IMR-90 (cell line): ENCODE data around the gene RAPGEF2. TPM values are rescaled to one million over a fixed set of nuclear protein-coding genes. Genes with fewer than 3 reads are reported as not detected.

Experiments used
- ATAC-seq: fragments of 200-7000 bp; cut with Tn5 transposase; 2 replicates; pipeline ENCODE4 v1.9.1; 2020; ENCODE audit warnings: low read depth, mild to moderate bottlenecking, moderate library complexity
- BruUV-seq: library from RNA; stranded (reverse); fragments of 400-500 nt; replicated peaks from 2 replicates; lab custom pipeline; 2021; lab: Mats Ljungman, UMichigan
- CTCF ChIA-PET: fragments of 300-600 bp; formaldehyde crosslinking; extraction: SDS; loops from one replicate; lab custom pipeline; 2021; ENCODE audit warnings: antibody characterized with exemption; lab: Yijun Ruan, JAX
- POLR2A ChIA-PET: fragments of 300-600 bp; sonication (Branson Sonifier 250); formaldehyde crosslinking; loops from one replicate; lab custom pipeline; 2022; ENCODE audit warnings: antibody characterized with exemption; ENCODE audit not compliant: unreplicated experiment; lab: Charles Lee
- DNase-seq: peaks from one replicate; pipeline ENCODE4 v3.0.0; 2013
- H2AFZ ChIP-seq: replicated peaks from 2 replicates; pipeline ENCODE3; 2013; ENCODE audit warnings: low read length, mild to moderate bottlenecking; ENCODE audit not compliant: poor library complexity
- H2AK5ac ChIP-seq: 2 replicates; pipeline ENCODE4 v1.6.1; 2013; ENCODE audit warnings: low read depth, low read length, inconsistent platforms
- H2AK9ac ChIP-seq: replicated peaks from 2 replicates; pipeline ENCODE3; 2013; ENCODE audit warnings: mild to moderate bottlenecking, low read depth, low read length, moderate library complexity; ENCODE audit not compliant: poor library complexity
- H2BK120ac ChIP-seq: 2 replicates; pipeline ENCODE4 v1.6.1; 2013; ENCODE audit warnings: low read depth, low read length, inconsistent platforms
- H2BK15ac ChIP-seq: 3 replicates; pipeline ENCODE4 v1.6.1; 2013; ENCODE audit warnings: low read depth, low read length, inconsistent platforms
- H2BK20ac ChIP-seq: 2 replicates; pipeline ENCODE4 v1.6.1; 2013; ENCODE audit warnings: low read depth, mild to moderate bottlenecking, inconsistent platforms, low read length, moderate library complexity
- H2BK5ac ChIP-seq: 2 replicates; pipeline ENCODE4 v1.6.1; 2013; ENCODE audit warnings: mild to moderate bottlenecking, low read depth, low read length, inconsistent platforms; ENCODE audit not compliant: poor library complexity, severe bottlenecking
- H3K14ac ChIP-seq: replicated peaks from 2 replicates; pipeline ENCODE4 v1.6.1; 2013; ENCODE audit warnings: low read depth, low read length, inconsistent platforms
- H3K18ac ChIP-seq: 2 replicates; pipeline ENCODE4 v1.6.1; 2013; ENCODE audit warnings: low read depth, low read length, control low read depth
- H3K23ac ChIP-seq: 2 replicates; pipeline ENCODE4 v1.6.1; 2013; ENCODE audit warnings: low read depth, low read length, inconsistent platforms
- H3K27ac ChIP-seq: 2 replicates; pipeline ENCODE4 v1.5.1; 2013; ENCODE audit warnings: mild to moderate bottlenecking, control low read depth, low read length; ENCODE audit not compliant: insufficient read depth
- H3K27me3 ChIP-seq: 2 replicates; pipeline ENCODE4 v1.6.1; 2013; ENCODE audit warnings: low read length; ENCODE audit not compliant: control insufficient read depth, insufficient read depth
- H3K36me3 ChIP-seq: 2 replicates; pipeline ENCODE4 v1.6.1; 2013; ENCODE audit warnings: low read length, mixed read lengths; ENCODE audit not compliant: control insufficient read depth, insufficient read depth
- H3K4ac ChIP-seq: 2 replicates; pipeline ENCODE4 v1.6.1; 2013; ENCODE audit warnings: low read depth, low read length, inconsistent platforms
- H3K4me1 ChIP-seq: 2 replicates; pipeline ENCODE4 v1.6.1; 2013; ENCODE audit warnings: low read length, mixed read lengths; ENCODE audit not compliant: control insufficient read depth, insufficient read depth
- H3K4me2 ChIP-seq: 2 replicates; pipeline ENCODE4 v1.6.1; 2013; ENCODE audit warnings: low read depth, mild to moderate bottlenecking, control low read depth, low read length, moderate library complexity
- H3K4me3 ChIP-seq: 2 replicates; pipeline ENCODE4 v1.5.1; 2013; ENCODE audit warnings: low read depth, mild to moderate bottlenecking, control low read depth, low read length, moderate library complexity; ENCODE audit not compliant: insufficient read depth
- H3K56ac ChIP-seq: 2 replicates; pipeline ENCODE4 v1.6.1; 2013; ENCODE audit warnings: low read length, inconsistent platforms; ENCODE audit not compliant: insufficient read depth; ENCODE audit errors: extremely low read depth
- H3K79me1 ChIP-seq, 2 experiments: 2 replicates each; pipeline ENCODE4 v1.6.1; 2013; ENCODE audit warnings: low read length in 2 of 2, inconsistent platforms in 1 of 2, low read depth in 1 of 2
- H3K9ac ChIP-seq: 2 replicates; pipeline ENCODE4 v1.6.1; 2013; ENCODE audit warnings: low read depth, low read length, control low read depth
- H3K9me1 ChIP-seq: 2 replicates; pipeline ENCODE4 v1.6.1; 2013; ENCODE audit warnings: low read length, inconsistent platforms; ENCODE audit not compliant: insufficient read depth
- H3K9me3 ChIP-seq: 2 replicates; pipeline ENCODE4 v1.6.1; 2013; ENCODE audit warnings: low read length; ENCODE audit not compliant: control insufficient read depth, insufficient read depth
- H4K20me1 ChIP-seq: 2 replicates; pipeline ENCODE4 v1.6.1; 2013; ENCODE audit warnings: low read length, inconsistent platforms; ENCODE audit not compliant: insufficient read depth
- H4K5ac ChIP-seq: 2 replicates; pipeline ENCODE4 v1.6.1; 2013; ENCODE audit warnings: mild to moderate bottlenecking, low read depth, low read length, control low read depth
- H4K8ac ChIP-seq, 2 experiments: 2 replicates each; pipeline ENCODE4 v1.6.1; 2013; ENCODE audit warnings: low read depth in 2 of 2, low read length in 2 of 2, control low read depth in 1 of 2, inconsistent platforms in 1 of 2
- H4K91ac ChIP-seq: 2 replicates; pipeline ENCODE4 v1.6.1; 2013; ENCODE audit warnings: low read depth, low read length, inconsistent platforms; ENCODE audit not compliant: insufficient read depth
- BHLHE40 ChIP-seq: fragments of 150-350 bp; IDR thresholded peaks from 2 replicates; pipeline ENCODE4 v1.6.1; 2016; ENCODE audit warnings: mild to moderate bottlenecking, low read depth, low read length
- CEBPB ChIP-seq: IDR thresholded peaks from 2 replicates; pipeline ENCODE4 v1.6.1; 2012; ENCODE audit warnings: low read depth, low read length, improper control_type of control experiment
- CHD1 ChIP-seq: IDR thresholded peaks from 2 replicates; pipeline ENCODE4 v1.6.1; 2012; ENCODE audit warnings: low read depth, low read length, improper control_type of control experiment
- CTCF ChIP-seq: conservative IDR thresholded peaks from 2 replicates; pipeline ENCODE4 v1.5.1; 2012; ENCODE audit warnings: mild to moderate bottlenecking, low read depth, low read length, improper control_type of control experiment
- MAZ ChIP-seq: IDR thresholded peaks from 2 replicates; pipeline ENCODE4 v1.6.1; 2012; ENCODE audit warnings: low read depth, mild to moderate bottlenecking, low read length, improper control_type of control experiment, moderate library complexity, borderline replicate concordance
- MXI1 ChIP-seq: IDR thresholded peaks from 2 replicates; pipeline ENCODE4 v1.6.1; 2012; ENCODE audit warnings: low read depth, mild to moderate bottlenecking, low read length, moderate library complexity, borderline replicate concordance
- NFE2L2 ChIP-seq: fragments of 150-350 bp; IDR thresholded peaks from 2 replicates; pipeline ENCODE4 v1.6.1; 2016; ENCODE audit warnings: low read depth, mild to moderate bottlenecking, low read length
- POLR2A ChIP-seq: IDR thresholded peaks from 2 replicates; pipeline ENCODE4 v1.6.1; 2012; ENCODE audit warnings: mild to moderate bottlenecking, low read depth, low read length
- RAD21 ChIP-seq: IDR thresholded peaks from 2 replicates; pipeline ENCODE4 v1.6.1; 2012; ENCODE audit warnings: low read length, improper control_type of control experiment
- RCOR1 ChIP-seq: IDR thresholded peaks from 2 replicates; pipeline ENCODE4 v1.6.1; 2012; ENCODE audit warnings: mild to moderate bottlenecking, low read length, improper control_type of control experiment; ENCODE audit not compliant: insufficient replicate concordance
- RFX5 ChIP-seq: IDR thresholded peaks from 2 replicates; pipeline ENCODE4 v1.8.0; 2012; ENCODE audit warnings: low read depth, mild to moderate bottlenecking, low read length, moderate library complexity
- WGBS, 2 experiments: methylation state at CpG; one replicate each; pipeline versions ENCODE4 v1.1.5 to v1.1.7; 2013; ENCODE audit warnings: missing lambda C conversion rate in 2 of 2; ENCODE audit not compliant: insufficient read length in 1 of 2; ENCODE audit errors: extremely low coverage in 2 of 2; 5-methylcytosine and 5-hydroxymethylcytosine counted together
- dilution Hi-C: fragments of 300-500 bp; cut with HindIII; formaldehyde crosslinking; loops from one replicate; pipeline ENCODE4 v1.14.3; 2018; ENCODE audit warnings: low sequenced_read_pairs; ENCODE audit not compliant: unreplicated experiment
- in situ Hi-C: fragments of 300-500 bp; cut with MboI; formaldehyde crosslinking; loops from 3 replicates; pipeline ENCODE4 v1.14.3; 2019; ENCODE audit warnings: low sequenced_read_pairs, inconsistent platforms, mixed read lengths
- intact Hi-C: fragments of 100-400 bp; cut with micrococcal nuclease; formaldehyde crosslinking; loops from 2 replicates; pipeline ENCODE4 v1.10.0; 2022
- polyA plus RNA-seq, 3 experiments: library from polyadenylated mRNA; depleted of rRNA; stranded (reverse); fragments of >200 nt; gene quantifications; 2 replicates each; pipeline ENCODE4 v1.2.3, GENCODE V29; 2012; ENCODE audit warnings: low replicate concordance in 1 of 3
- total RNA-seq: library from RNA; depleted of rRNA; stranded (reverse); fragments of >200 nt; gene quantifications from 2 replicates; pipeline ENCODE4 v1.2.3, GENCODE V29; 2012
- TF ChIP-seq, protein P1 (sequence below): fragments of 150-350 bp; IDR thresholded peaks from 2 replicates; pipeline ENCODE4 v1.6.1; 2016; ENCODE audit warnings: low read depth, mild to moderate bottlenecking, low read length, moderate library complexity, borderline replicate concordance
- TF ChIP-seq, protein P2 (sequence below): fragments of 150-350 bp; IDR thresholded peaks from 2 replicates; pipeline ENCODE4 v1.6.1; 2017; ENCODE audit warnings: mild to moderate bottlenecking, antibody characterized with exemption, low read length, low read depth

RAPGEF2 gene
- total and polyA plus RNA-seq, 2 of the 4 experiments (the other 2 are of a cell fraction), result 27.6 to 109 TPM

- Histone ChIP-seq H2BK15ac (no peak overlapping the region), H2BK20ac (no peak overlapping the region), H3K9me3 (no peaks in the 10 kb centered on the region), H2AK5ac (no peak overlapping the region), H3K36me3 (no peaks in the 10 kb centered on the region), H4K5ac (no peak overlapping the region), H3K4me3 (no peak overlapping the region), H2BK120ac (no peak overlapping the region), H4K91ac (no peak overlapping the region), H4K20me1 (peaks cover 8% of the 10 kb centered on the region; the same call in 1 of the 2 replicates), H3K4me2 (no peak overlapping the region), H3K4ac (no peak overlapping the region), H2AFZ (no peak overlapping the region), H2BK5ac (no peak overlapping the region), H4K8ac (no peak overlapping the region), H3K27me3 (no peaks in the 10 kb centered on the region), H3K9ac (no peak overlapping the region), H3K27ac (no peak overlapping the region), H3K23ac (no peak overlapping the region), H3K9me1 (peaks cover 6% of the 10 kb centered on the region), H3K79me1 (peaks cover 28 to 64% of the 10 kb centered on the region in 2 experiments), H2AK9ac (no peak overlapping the region), H3K14ac (no peak overlapping the region), H3K4me1 (peaks cover 12% of the 10 kb centered on the region), H3K18ac (no peak overlapping the region), H3K56ac (no peak overlapping the region)
- dilution Hi-C loops, result no loop called here
- intact Hi-C loops, result no loop called here
- WGBS, 2 experiments, result no CpG with 5 or more reads among the region's 3 CpGs
- ChIA-PET CTCF (no interaction called here), POLR2A (no interaction called here)
- TF ChIP-seq, protein P1, sequence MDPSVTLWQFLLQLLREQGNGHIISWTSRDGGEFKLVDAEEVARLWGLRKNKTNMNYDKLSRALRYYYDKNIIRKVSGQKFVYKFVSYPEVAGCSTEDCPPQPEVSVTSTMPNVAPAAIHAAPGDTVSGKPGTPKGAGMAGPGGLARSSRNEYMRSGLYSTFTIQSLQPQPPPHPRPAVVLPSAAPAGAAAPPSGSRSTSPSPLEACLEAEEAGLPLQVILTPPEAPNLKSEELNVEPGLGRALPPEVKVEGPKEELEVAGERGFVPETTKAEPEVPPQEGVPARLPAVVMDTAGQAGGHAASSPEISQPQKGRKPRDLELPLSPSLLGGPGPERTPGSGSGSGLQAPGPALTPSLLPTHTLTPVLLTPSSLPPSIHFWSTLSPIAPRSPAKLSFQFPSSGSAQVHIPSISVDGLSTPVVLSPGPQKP, result no peak
- TF ChIP-seq RAD21 (no peak), MAZ (no peak), CEBPB (no peak), MXI1 (no peak), POLR2A (no peak), CHD1 (no peak), CTCF (no peak), BHLHE40 (no peak), RCOR1 (no peak), RFX5 (no peak), NFE2L2 (no peak)
- TF ChIP-seq, protein P2, sequence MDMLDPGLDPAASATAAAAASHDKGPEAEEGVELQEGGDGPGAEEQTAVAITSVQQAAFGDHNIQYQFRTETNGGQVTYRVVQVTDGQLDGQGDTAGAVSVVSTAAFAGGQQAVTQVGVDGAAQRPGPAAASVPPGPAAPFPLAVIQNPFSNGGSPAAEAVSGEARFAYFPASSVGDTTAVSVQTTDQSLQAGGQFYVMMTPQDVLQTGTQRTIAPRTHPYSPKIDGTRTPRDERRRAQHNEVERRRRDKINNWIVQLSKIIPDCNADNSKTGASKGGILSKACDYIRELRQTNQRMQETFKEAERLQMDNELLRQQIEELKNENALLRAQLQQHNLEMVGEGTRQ, result no peak
- in situ Hi-C loops, result no loop called here
- no TSS peak for BruUV-seq
- no peak for ATAC-seq
- DNase-seq, result no peak
Observed at GRCh38 chr4:159264057-159264456, 161.2 kb downstream of the RAPGEF2 start.
